IPS DF 19.7 (cell line): ENCODE measurements around the gene ADRA2A.

Source experiments
- DNase-seq: peaks from one replicate; pipeline ENCODE4 v3.0.0-alpha.2; 2013; ENCODE audit warnings: low read depth, low spot score

The ADRA2A gene

DNA sequence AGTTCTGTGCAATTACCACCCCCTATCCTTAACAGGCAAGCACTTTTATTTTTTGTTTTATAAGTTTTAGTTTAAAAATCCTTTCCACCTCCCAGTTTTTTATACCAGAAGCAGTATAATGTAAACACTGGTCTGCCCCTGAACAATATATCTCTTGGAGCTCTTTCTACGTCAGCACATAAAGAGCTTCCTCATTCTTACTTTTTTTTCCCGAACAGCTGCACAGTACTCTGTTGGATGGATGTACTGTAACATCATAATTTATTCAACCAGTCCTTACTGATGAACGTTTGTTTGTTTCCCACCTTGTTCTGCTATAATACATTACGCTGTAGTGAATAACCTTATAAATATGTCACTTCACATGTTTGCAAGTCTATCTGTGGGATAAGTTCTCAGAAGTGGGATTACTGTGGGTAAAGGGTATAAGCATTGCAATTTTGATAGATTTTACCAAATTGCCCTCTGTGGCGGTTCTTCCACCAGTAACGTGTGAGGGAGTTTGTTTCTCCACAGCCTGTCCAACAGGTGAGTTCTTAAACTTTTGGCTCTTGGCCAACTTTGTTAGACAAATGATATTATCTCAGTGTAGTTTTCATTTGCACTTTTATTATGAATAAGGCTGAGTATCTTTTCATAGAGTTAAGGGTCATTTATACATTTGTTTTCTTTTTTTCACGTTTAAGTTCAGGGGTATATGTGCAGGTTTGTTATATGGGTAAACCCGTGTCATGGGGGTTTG is 32.8 kb downstream of the ADRA2A start:
- no peak for DNase-seq

DNA sequence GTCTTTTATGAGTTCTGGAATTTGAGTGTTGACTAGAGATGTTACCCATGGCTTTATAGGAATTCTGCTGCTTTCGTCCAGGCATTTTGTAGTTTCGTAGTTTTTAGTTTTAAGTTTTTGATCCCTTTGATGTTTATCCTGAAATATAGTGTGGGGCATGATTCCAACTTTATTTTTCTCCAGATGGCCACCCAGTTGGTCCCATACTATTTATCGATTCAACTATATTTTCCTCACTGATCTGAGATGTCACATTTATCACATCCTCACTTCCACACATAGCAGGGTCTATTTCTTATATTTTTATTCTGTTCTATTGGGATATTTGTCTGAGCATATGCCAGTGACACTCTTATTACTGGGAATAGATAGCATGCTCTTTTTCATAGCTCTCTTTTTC is 33.9 kb downstream of the ADRA2A start:
- DNase-seq, result no peak

DNA sequence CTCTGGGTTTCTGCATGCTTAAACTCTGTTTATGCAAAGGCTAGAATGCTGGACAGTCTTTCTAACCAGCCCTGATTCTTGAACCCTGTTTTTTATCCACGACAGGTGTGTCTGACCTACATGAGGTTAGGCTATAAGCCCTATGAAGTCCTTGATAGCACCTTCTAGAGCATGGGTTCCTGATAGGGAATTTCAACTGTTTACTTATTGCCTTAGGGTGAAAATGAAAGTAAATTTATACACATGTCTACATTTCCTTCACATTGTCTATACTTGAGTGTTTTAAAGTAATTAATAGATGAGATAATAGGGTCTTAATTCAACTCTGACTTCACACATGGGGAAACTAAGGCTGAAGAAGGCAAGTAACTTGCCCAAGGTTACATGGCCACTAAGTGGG is 35.5 kb downstream of the ADRA2A start:
- DNase-seq, result no peak

DNA sequence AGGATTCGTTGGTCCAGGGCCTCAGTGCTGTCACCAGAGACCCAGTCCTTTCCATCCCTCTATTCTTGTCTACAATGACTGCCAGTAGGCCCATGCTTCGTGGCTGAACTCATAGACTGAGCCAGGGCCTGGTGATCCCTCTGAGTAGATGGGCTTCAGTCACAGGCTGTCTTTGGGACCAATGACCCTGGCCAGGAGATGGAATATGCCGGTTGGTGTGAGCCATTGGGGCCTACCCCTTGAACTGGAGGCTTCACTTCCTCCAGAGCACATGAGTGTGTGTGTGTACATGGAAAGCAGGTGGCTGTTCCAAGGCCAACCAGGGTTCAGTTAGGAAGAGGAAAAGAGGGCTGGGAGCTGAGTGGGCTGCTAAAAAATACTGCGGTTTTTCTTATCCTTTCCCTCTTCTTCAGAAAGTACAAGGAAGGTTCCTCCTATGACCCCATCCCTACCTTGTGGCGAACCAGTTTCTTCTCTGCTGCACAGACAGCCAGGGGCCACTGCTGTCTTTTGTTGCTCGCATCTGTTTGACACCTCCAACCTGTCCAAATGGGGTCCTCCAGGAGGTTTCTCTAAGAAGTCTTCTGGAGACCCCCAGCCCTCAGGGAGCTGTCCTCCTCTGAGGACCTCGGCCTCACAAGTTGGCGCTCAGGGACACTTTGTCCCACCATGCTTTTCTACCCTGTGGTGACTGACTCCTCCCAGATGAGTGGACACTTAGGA is 36.6 kb downstream of the ADRA2A start:
- no peak for DNase-seq

DNA sequence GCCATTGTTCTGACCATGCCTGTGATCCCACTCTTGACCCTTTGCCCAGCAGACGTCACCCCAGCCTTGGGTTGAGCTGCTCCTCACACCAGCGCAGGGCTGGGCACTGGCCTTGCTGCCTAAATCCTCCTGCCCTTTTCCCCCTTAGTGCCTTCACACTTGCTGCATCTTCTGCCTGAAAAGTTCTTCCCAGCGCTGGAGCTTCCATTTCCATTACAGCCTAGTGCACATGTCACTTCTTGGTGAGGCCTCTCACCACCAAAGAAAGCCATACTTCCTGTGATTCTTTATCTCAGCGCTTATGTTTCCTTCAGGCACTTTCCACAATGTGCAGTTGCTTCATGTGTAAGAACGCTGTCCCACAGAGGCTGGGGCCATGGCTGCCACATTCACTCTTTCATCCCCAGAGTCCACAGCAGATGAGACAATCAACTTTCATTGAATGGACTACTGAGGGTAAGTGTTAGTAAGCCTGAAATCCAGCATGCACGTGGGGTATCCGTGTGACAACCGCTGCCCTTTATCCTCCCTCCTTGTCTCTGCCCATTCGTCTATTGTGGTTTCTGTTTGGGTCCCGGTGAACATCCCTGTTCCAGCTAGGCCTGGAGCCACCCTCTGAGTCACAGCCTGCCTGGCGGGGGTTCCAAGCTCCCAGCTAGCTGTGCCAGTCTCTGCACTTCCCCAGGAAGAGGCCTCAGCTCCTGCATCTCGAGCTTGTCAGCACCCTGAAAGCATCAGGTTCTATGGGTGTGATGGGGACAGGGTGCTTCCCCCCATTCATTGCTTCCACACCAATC is 37.3 kb downstream of the ADRA2A start:
- DNase-seq, result no peak

DNA sequence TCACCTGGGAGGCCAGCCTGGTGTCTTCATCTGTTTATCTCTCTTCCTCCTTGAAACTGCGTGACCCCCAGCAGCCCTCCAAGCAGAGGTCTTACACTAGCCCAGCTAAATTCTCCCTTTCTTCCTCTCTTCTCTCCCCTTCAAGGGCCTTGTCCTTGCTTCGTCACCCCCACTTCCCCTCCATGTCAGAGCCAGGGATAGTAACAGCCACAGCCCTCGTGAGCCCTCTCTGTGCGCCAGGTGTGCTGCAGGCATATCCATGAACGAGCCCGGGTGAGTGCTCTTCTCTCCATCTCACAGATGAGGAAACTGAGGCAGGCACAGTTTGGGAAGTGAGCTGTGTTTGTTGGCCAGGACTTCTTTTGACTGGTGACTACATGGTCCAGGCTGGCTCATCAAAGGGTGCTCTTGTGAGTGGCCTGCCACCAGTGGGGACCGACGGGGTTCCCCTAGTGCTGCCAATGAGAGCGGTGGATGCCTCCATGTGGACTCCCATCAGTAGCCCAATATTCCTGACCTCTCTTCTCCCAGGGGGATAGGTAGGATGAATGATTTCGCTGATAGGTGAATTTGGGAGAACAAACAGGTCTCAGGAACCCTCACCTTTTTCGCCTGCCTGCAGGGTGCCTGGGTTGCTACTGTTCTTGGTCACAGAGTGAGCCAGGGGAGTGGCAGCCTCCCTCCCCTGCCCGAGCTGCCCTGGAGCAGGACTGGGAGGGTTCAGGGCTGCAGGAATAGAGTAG is 38.1 kb downstream of the ADRA2A start:
- DNase-seq, result no peak

DNA sequence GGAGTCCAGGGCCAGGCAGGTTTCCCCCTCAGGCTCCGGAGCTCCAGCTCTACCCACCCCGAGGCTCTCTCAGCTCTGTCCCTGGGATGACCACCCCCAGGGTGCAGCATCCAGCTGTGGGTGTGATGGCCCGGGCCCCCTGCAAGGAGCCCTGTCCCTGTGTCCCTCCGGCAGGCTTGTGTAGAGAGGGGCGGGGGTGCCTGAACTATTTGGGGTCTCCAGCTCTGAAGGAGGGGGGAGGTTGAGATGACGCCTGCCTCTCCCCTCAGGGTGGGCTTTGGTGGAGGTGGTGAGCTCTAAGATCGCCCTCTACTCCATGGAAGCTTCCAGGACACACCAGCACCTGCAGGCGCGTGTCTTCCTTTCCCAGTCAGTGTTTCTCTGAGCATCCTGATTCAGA is 39.4 kb downstream of the ADRA2A start:
- DNase-seq, result no peak

DNA sequence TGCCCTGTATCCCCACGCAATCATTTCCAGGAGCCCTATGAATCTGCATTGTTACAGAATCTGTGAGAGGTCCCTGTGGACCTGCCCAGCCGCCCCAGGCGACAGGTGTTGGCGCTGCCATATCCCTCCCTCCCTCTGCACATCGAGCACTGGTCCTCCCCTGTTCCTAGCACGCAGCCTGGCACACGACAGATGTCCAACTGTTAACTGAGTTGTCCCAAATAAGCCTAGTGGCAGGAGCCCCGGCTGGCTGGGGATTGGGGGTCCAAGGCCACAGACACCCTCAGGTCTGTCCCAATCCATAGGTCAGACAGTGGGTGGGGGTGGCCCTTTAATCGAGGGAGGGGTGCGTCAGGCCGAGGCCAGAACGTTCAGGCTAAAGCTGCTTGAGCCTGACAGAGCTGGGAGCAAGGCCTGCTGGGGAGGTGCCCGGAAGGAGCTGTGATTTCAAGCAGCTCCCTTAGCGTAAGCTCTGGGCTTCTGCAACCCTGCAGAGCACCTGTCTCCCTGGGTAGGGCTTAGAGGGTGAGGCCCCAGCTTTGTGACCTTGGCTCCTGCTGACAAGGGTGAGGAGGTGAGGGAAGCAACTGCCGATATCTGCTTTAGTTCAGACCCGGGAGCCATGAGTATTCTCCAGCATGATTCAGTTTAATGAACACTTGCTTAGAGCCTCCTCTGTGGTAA is 40.1 kb downstream of the ADRA2A start:
- no peak for DNase-seq

DNA sequence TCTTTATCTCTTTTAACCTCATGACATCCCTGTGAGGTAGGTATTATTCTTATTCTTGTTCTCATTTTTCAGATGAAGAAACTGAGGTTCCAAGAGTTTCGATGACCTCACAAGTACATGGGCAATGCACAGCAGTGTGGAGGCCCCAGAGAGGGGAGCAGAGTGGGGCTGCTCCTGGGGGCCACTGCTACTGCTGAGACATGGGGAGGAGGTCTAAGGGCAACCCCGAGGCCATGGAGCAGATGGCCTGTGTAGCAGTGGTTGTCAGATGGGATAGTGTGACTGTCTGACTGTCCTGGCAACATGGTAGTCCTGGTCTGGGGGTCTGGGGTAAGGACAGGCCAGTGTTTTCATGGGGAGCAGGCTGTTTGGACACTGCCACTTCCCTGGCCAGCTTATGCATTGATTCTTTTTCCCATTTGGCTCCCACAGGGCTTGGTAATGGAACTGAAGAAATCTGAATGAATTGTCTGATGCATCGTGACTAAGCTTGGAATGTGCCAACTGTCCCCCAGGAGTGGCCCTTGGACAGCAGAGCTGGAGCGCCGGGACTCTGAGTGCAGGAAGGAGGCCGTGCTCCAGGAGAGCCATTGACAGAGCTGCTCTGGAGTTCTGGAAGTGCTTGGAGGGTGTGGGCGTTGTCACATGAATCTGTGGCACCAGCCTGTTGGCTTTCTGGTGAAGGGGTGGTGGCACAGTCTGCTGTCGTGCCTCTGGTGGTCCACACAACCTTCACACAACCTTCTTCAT is 40.9 kb downstream of the ADRA2A start:
- no peak for DNase-seq

DNA sequence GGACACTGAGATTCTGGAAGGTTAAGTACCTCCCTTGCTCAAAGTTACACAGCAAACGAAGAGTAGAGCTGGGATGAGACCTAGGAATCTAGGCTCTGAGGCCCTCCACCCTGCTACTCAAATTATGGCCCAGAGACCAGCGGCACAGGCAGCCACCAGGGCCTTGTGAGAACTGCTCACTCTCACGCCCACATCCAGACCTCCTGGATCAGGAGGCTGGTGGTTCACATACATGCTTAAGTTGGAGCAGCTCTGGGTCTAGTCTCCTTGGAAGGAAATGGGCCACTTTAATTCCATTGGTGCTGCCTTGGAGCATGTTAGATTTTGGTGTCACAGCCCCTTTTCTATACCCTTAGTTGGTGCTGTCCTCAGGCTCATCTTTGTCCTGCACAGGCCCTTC is 41.9 kb downstream of the ADRA2A start:
- DNase-seq, result no peak

DNA sequence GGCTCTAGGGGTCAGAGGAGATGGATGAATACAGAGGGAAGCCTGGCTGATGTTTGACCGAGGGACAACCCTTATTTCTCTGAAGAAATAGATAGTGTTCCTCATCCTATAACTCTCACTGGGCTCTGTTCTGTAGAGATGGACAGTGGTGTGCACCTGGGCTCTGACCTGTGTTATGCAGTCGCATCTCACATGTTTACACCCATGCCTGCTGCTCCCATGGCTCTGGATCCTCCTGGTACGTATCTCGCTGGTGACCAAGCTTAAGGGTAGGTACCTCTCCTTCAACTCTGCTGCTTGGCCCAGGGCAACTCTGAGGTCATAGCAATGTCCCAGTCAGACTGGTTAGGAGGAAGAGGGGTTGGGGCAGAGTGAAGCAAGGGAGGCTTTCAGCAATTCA is 42.8 kb downstream of the ADRA2A start:
- no peak for DNase-seq

DNA sequence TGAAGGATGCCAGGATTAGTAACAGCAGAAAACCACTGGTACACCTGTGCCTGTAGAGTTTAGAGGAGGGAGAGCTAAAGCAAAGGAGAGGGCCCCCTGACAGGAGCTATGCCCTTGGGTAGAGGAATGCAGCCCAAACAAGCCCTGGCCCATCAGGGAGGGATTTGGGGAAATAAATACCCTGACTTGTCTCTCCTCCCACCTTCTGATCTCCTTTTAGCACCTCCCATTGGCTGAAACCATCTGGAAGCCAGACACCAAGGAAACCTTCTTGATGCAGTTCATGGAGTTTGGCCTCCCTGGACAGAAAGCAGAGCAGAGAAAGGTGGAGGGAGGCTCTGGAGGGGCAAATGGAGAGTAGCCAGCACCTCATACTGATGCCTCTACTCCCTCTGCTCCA is 45.3 kb downstream of the ADRA2A start:
- no peak for DNase-seq

DNA sequence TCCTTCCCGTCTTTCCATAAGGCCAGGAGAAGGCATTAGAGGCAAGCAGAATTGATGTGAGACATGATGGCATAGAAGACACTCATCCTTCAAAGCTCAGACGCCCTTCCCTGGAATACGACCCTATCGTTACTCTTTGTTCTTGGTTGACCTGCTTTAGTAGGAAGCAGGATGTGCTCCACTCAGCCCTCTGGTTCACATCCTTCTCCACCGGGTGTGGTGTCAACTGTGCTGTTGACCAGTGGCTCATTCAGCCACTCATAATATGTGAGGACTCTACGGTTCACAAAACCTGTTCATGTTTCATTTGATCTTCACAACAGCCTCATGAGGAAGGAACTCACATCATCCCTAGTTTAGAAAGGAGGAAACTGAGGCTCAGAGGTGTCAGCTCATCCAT is 47.1 kb downstream of the ADRA2A start:
- DNase-seq, result no peak

DNA sequence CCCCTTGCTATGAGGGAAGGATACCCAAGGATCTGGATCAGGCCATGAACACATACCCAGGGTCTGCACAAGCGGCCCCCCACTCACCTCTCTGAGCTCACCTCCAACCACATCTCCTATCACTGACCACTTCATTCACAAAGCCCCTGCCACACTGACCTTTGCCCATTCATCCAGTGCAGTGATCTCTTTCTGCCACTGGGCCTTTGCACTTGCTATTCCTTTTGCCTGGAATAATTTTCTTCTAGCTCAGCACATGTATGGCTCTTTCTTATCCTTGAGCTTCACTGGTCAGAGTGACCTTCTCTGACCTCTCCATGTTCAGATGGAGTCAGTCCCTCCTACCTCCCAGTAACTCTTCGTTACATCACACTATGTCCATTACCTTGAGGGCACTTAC is 48.3 kb downstream of the ADRA2A start:
- no peak for DNase-seq

DNA sequence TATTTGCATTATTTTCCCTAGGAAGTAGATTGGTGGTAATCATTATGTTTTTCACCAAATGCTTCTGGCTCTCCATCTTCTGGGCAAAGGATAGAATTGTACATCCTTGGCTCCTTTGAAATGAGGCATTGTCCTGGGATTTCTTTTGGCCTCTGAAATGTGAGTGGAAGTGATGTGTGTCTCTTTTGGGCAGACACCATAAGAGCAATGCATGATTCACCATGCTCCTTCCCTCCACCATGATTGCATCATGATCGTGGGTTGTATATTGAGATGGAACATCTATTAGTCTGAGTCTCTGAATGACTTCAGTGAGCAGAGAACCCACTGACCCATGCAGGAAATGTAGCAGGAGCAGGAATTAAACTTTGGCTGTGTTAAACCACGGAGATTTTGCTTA is 49.2 kb downstream of the ADRA2A start:
- no peak for DNase-seq

DNA sequence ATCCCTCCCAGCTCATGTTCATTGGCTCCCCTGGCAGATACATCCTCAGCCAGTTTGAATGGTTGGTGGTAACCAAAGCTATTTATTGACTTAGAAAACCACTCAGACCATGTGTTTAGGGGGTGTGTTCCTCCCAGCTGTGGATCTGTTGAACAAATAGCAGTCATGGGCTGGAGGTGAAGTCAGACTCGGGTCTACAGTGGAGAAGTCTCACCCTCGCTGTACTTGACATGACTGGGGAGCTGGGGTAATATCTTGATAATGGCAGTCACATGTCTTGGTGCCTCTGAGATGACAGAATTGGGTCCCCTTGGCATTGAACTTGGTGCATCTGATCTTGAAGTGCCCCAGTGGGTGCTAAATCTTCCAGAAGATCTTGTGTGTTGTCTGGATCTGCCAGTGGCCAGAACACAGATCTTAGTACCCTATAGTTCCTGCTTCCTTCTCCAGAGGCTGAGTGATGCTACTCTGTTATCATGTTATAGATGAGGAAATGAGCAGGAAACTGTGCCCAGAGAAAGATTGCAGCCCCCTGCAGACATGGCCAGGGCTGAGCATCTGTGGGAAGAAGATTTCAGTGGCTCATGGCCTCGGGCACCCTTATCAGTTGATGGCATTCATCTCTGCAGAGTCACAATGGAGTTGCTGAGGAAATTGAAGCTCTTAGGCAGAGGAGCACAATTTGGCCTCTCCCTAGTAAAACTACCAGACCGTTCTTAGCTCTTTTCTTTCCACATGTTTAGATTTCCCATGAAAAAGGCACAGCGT is 50.4 kb downstream of the ADRA2A start:
- no peak for DNase-seq

DNA sequence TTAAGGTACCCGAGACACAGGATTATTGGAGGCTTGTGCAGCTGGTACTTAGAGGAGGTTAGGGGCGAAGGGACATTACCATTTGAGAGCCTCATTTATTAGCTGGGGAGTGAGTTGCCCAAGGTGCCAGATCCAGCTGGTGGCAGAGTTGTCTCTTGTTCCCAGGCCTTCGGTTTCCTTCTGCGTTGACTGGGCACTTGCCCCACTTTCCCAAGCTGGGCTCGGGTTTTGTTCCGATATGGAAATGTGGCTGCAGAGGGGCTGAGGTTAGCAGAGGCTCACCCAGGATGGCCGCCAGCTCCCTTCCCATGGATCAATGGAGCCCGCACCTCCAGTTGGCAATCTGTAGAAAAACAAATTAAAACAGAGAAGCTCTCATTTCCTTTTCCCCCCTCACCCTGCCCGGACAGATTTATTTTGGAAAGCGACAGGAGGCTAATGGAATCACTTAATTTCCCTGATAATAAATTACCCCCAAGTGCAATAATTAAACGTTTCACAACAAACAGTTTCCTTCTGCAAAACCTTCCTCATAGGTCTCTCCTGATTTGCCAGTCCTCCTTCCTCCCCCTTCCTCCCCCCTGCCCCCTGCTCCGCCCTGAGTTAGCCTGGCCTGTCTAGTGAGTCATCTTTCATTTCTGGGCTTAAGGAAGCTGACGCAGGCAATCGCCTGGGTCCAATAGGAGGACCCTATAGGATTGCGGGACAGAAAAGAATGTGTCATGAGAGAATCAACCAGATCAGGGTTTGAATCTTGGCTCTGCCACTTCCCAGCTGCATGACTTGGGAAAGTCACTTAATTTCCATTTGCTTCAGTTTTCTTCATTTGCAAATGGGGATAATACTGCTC is 51.7 kb downstream of the ADRA2A start:
- DNase-seq, result no peak

DNA sequence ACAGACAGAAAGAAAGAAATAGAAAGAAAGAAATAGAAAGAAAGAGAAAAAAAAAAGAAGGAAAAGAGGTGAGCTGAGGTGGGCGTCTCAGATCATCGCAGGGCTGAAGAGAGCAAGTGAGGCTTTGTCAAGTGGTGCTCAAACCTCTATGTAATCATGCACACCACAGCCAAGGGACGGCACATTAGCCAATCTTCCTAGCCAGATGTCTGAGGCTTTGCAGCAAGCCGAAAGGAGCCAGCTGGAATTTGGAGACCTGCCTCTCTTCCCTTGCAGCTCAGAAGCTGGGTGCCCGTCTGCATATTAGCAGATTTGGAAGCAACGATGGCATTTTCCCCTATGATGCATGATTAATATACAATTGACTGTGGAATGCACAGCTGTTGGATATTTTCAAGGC is 52.5 kb downstream of the ADRA2A start:
- DNase-seq, result no peak

DNA sequence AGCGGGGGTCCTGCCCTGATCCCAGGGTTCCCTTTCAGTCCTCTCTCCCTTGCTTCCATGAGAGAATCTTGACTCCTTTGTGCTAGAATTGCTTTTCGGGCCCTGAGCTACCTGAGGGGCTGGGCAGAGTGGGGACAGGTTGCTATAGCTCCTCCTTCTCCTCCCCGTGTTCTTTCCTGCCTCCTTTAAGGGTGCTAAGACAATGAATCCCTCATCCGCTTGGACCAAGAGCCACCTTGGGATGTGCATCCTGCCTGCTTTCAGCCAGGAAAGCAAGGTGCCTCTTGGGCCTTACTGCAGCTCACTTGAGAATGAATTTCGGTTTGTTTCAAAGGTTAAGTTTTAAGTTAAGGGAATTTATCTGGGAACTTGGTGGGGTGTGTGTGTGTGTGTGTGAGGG is 53.6 kb downstream of the ADRA2A start:
- no peak for DNase-seq
